Body of pancreas (tissue), 4 donors: ENCODE data around the gene FBXL2.

Experiments used
- CTCF ChIP-seq, 7 experiments: fragments of 450-650 bp in 4 of 7; fragments of 200-600 bp in 3 of 7; sonication (generic) in 3 of 7; IDR thresholded peaks; one replicate each; pipeline ENCODE4 v1.5.1; 2016 to 2019; ENCODE audit warnings: antibody characterized with exemption in 7 of 7
- POLR2A ChIP-seq, 3 donors: fragments of 450-650 bp; IDR thresholded peaks; one replicate each; pipeline ENCODE4 v1.6.1; 2016; ENCODE audit warnings: antibody characterized with exemption in 3 of 3, mild to moderate bottlenecking in 2 of 3

- TF ChIP-seq CTCF (IDR thresholded peaks at IDR 0.05), result no peak
- TF ChIP-seq POLR2A (IDR thresholded peaks at IDR 0.05), result no peak
Measured at GRCh38 chr3:33392144-33392543, 114.9 kb downstream of the FBXL2 start.
